K562 (cell line): ENCODE data around the gene DSTYK.

Experiments used
- ARID1B ChIP-seq: fragments of 450-650 bp; IDR thresholded peaks from 2 replicates; pipeline ENCODE4 v1.6.1; 2016; ENCODE audit warnings: antibody characterized with exemption, mild to moderate bottlenecking, inconsistent platforms
- PYGO2 ChIP-seq: fragments of 450-650 bp; IDR thresholded peaks from 2 replicates; pipeline ENCODE4 v1.6.1; 2016; ENCODE audit warnings: mild to moderate bottlenecking, missing genetic modification characterization, moderate library complexity, missing compliant biosample characterization
- TF ChIP-seq, protein P1 (sequence below): fragments of 250-450 bp; sonication (Bioruptor Pico); IDR thresholded peaks from 2 replicates; pipeline ENCODE4 v1.4.0; 2020; ENCODE audit warnings: mild to moderate bottlenecking
- TF ChIP-seq, protein P2 (sequence below): fragments of 250-450 bp; sonication (Bioruptor Pico); IDR thresholded peaks from 2 replicates; pipeline ENCODE4 v1.8.0; 2021; ENCODE audit warnings: moderate library complexity, mild to moderate bottlenecking, inconsistent platforms

DNA sequence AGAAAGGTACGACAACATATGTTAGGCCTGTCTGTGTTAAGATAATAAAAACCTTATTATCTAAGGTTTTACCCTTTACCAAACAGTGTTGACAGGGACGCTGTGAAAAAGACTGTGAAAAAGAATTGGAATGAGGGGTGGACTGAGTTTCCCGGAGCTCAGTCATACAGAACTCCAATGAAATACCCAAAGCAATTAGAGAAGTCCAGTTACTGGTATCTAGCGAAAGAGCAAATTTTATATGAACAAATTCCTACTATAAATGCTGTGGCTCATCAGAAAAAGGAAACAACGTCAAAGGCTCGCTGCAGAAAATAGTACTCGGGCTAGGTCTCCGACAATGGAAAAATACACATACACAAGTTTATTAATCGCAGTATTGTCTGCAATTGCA lies 89.0 kb downstream of the DSTYK start:
- TF ChIP-seq, protein P1, sequence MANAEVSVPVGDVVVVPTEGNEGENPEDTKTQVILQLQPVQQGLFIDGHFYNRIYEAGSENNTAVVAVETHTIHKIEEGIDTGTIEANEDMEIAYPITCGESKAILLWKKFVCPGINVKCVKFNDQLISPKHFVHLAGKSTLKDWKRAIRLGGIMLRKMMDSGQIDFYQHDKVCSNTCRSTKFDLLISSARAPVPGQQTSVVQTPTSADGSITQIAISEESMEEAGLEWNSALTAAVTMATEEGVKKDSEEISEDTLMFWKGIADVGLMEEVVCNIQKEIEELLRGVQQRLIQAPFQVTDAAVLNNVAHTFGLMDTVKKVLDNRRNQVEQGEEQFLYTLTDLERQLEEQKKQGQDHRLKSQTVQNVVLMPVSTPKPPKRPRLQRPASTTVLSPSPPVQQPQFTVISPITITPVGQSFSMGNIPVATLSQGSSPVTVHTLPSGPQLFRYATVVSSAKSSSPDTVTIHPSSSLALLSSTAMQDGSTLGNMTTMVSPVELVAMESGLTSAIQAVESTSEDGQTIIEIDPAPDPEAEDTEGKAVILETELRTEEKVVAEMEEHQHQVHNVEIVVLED, result no peak
- TF ChIP-seq ARID1B (no peak), PYGO2 (no peak)
- TF ChIP-seq, protein P2, sequence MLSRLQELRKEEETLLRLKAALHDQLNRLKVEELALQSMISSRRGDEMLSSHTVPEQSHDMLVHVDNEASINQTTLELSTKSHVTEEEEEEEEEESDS (CRISPR knock-in tag), result no peak
